ENCODE data around the gene TXNDC9. TPM values are rescaled to one million over a fixed set of nuclear protein-coding genes. Genes with fewer than 3 reads are reported as not detected.

Gene TXNDC9
- 10 to 100 TPM; 19.7 to 26.7 (median 21.6) TPM for total RNA-seq
- 10 to 100 TPM; 13.0 to 23.7 TPM for polyA plus RNA-seq
- long read RNA-seq, donor 1, transcript TXNDC9-201 (5 exons, 1,637 nt) = major isoform, 30 of 33 reads
- long read RNA-seq, donor 1, partial matches to known transcripts = 1 of 33 reads
- long read RNA-seq, donor 1, other reads (novel, unspliced or antisense) = 1 of 33 reads
- long read RNA-seq, donor 2, transcript TXNDC9-201 (5 exons, 1,637 nt) = major isoform, 28 of 29 reads
- long read RNA-seq, donor 2, partial matches to known transcripts = 0 of 29 reads
- long read RNA-seq, donor 2, other reads (novel, unspliced or antisense) = 0 of 29 reads
- long read RNA-seq, donor 3, transcript TXNDC9-201 (5 exons, 1,637 nt) = major isoform, 71 of 76 reads
- long read RNA-seq, donor 3, partial matches to known transcripts = 1 of 76 reads
- long read RNA-seq, donor 3, other reads (novel, unspliced or antisense) = 1 of 76 reads

GRCh38 chr2:99335911-99336803 lies at the start of gene TXNDC9:
Gene TXNDC9 (minus strand): TSS chr2:99336333. CDS start chr2:99333210, 3,123 bp downstream.
- Histone ChIP-seq H3K4me1 (peaks cover 3 to 53% (median 42%) of the 10 kb centered on the region in 9 donors), H3K36me3 (peaks cover 0 to 23% (median 14%) of the 10 kb centered on the region in 9 donors), H3K27me3 (no peaks in the 10 kb centered on the region), H3K9me3 (no peaks in the 10 kb centered on the region), H3K4me3 (peak within 1 kb of the TSS; percentile 66 to 100 (median 90)), H3K27ac (peak within 1 kb of the TSS; percentile 55 to 98 (median 89))
- no peak for TF ChIP-seq CTCF (IDR thresholded peaks at IDR 0.05)
- intact Hi-C loops (cut with DNase I) = loop anchor here in 9 of 10 donors (1.0 to 10.0 kb wide), 11 partner anchors 53 to 159 kb away; partner anchors contain the start of genes MITD1 (in 8 of the 9), MRPL30 (in 8 of the 9) and REV1 (in 6 of the 9)
- peak; percentile 97 to 100 for DNase-seq
- peak; percentile 93 to 98 (median 96) for ATAC-seq
- WGBS, 2 donors = 0% methylated on average over 60 of the region's 60 CpGs

- ATAC-seq (no peak), DNase-seq (no peak)
- H3K9me3 ChIP-seq = peaks cover 0 to 12% (median 0%) of the 10 kb centered on the region in 11 donors
- H3K27ac ChIP-seq = no peak overlapping the region
- peaks cover 0 to 93% (median 32%) of the 10 kb centered on the region in 9 donors for H3K36me3 ChIP-seq
- intact Hi-C loops (cut with DNase I) = no loop called here
- no peaks in the 10 kb centered on the region for H3K4me1 ChIP-seq
- WGBS, 2 donors = 98 to 100% methylated on average over 2 of the region's 2 CpGs
- no peaks in the 10 kb centered on the region for H3K27me3 ChIP-seq
- TF ChIP-seq CTCF (IDR thresholded peaks at IDR 0.05) = no peak
- no peak overlapping the region for H3K4me3 ChIP-seq
Measured at GRCh38 chr2:99382143-99382542, 46.0 kb upstream of the TXNDC9 start.

GRCh38 chr2:99380376-99381010 lies 44.4 kb upstream of the TXNDC9 start:
- Histone ChIP-seq H3K4me3 (no peak overlapping the region), H3K9me3 (peaks cover 0 to 12% (median 0%) of the 10 kb centered on the region in 11 donors)
- 94 to 98% methylated on average over 3 of the region's 3 CpGs for WGBS, 2 donors

More at GRCh38 chr2:99380376-99381010, 44.4 kb upstream of the TXNDC9 start:
- no peaks in the 10 kb centered on the region for H3K4me1 ChIP-seq
- intact Hi-C loops (cut with DNase I) = no loop called here
- no peaks in the 10 kb centered on the region for H3K27me3 ChIP-seq
- no peak for TF ChIP-seq CTCF (IDR thresholded peaks at IDR 0.05)
- H3K27ac ChIP-seq = no peak overlapping the region
- ATAC-seq (no peak), DNase-seq (no peak)
- peaks cover 0 to 100% (median 42%) of the 10 kb centered on the region in 9 donors for H3K36me3 ChIP-seq
